Activated CD8-positive, alpha-beta memory T cell treated with anti-CD3 and anti-CD28 coated beads for 4 hours (primary cell): ENCODE measurements around the gene ECE1.

Experiments
- DNase-seq, 2 donors: peaks; one replicate each; pipeline ENCODE4 v3.0.0-alpha.2; 2020; ENCODE audit warnings: low read depth in 2 of 2

ECE1 gene

DNA sequence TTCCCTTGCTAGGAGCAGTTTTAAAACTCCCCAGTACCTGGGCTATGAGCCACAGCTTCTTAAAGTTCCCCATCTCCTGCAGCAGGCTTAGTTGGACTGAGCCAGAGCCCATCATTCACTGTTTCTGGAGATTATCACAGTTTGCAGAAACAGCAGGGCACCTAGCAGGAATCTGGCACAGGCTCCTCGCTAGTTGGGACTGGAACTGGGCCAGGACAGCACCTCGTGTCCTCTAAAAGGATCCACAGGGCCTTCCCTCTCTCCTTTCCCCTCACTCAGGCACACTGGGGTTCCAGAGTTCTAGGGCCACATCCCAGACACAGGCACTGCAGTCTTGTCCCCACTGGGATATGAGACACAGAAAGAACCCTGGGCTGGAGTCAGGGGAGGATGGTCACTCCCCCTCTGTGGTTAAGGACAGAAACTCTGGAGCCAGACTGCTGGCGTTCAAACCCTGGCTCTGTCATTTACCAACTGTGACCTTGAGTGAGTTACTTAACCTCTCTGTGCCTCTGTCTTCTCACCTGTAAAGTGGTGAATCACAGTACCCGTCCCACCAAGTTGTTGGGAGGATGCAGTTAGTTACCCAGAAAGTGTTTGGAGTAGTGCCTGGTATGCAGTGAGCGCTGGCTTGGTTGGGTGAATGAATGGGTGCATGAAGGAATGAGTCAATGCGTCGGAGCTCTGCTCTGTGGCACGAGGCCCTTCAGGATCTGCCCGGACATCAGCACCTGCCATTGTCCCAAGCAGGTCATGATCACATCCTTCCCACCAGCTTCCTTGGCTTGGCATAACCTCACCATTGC is 18.8 kb upstream of the ECE1 start:
- DNase-seq = no peak

DNA sequence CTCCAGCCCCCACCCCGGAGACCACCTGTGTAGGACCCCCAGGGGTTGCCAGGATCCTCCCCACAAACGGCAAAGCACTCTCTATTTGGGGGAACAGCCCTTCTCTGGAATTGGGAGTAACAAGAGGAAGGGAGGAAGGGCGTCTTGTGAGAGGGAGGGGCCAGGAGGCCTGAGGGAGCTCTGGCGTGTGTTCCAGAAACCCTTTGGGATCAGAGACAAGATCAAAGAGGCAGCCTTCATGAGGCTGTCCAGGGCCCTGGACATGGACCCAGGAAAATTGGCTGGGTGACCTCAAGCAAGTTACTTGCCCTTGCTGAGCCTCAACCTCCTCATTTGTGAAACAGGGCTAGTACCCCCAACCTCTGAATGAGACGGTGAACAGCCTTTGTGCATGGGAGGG is 18.1 kb upstream of the ECE1 start:
- no peak for DNase-seq

DNA sequence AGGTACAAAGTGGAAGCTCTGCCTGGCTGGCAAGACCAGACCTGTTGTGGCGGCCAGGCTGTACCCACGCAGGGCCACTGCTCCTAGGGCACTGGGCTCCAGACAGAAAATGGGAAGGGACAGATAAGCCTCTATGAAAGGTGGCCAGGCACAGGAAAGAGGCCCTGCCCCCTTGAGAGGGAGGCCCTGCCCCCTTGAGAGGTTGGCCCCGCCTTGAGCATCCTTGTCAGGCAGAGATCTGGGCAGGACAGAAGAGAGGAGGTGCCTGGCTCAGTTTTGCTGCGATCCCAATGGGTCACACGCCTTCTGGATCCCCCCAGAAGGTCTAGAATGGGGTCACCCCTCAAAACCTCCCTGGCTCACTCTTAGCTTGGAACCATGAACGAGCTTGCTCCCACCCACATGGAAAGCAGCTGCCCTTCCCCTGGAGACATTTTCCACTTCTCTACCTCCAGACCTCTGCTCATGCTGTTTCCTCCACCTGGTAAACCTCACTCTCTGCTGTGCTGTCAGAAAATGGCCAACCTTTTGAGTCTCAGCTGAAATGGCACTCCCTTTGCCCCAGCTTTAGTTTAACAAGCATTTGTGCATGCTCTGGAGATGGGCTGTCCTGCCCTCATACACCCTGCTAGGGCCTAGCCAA is 17.5 kb upstream of the ECE1 start:
- no peak for DNase-seq

DNA sequence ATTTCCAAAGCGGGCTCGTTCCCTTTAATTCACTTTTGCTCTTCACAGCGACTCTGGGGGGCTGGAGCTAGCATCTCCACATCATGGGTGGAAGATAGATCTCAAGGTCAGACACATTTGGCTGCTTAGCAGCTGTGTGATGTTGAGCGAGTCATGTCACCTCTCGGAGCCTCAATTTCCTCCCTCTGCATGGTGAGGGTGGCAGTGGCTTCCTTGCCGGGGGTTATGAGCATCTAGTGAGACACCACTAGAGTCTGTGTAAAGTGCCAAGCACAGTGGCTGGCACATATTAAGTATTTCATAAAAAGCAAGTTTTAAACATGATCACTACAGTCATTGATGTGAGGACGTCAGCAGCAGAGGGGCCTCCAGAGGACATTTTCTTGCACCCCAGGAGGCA is 16.9 kb upstream of the ECE1 start:
- DNase-seq = no peak

DNA sequence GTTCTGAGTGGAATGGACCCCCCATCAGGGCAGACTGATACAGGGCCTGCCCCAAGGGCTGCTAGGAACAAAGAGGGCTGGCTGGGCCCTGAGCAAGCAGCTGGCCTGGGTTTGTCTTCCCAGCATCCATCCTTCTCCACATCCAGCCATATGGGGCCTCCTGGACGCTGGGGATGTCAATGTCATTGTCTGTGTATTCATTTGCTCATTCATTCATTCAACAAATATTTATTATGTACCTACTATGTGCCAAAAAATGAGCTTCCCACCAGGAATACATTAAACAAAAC is 15.6 kb upstream of the ECE1 start:
- DNase-seq = no peak

DNA sequence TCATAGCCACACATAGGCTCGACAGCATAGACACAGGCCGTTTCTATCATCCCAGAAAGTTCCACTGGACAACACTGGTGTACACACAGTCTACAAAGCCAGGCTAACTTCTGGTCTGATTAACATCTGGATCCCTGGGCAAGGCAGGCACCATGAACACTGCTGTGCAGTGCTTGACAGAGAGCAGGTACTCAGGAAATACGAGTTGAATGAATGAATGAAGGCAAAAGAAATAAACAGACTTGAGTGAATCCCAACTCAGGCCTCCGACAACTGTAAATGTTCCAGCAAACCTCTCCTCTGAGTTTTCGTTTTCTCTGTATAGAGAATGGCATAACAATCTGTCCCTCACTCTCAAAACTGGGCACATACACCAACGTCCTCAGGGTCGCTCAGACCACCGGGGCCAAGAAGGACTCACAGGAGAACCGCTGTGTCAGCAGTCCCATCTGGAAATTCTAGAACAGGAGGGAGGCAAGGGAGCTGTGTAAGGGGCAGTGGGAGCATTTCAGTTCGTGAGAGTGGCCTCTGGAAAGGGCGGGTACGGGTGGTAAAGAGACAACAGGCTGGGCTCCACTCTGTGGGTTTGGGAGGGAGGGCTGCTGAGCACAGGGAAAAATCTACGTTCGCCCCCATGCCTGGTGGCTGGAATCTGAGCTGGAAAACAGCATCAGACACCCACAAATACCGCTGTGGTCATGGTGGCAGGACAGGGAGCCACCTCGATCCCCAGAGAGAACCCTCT is 15.1 kb upstream of the ECE1 start:
- DNase-seq = no peak

DNA sequence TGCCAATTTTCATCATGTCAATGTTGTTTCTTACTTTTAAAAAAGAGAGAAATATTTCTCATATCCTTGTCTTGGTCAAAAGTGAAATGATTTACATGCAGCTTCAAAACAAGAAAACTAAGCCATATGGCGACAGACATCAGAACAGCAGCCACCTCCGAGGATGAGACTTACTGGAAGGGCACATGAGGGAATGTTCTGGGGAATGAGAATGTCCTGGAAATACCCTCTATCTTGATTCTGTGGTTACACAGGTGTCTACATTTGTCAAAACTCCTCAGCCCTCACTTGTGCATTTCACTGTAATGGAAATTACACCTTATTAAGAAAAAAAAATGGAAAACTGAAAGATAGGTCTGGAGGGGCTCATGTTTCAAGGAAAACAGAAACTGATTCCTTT is 14.2 kb upstream of the ECE1 start:
- no peak for DNase-seq

DNA sequence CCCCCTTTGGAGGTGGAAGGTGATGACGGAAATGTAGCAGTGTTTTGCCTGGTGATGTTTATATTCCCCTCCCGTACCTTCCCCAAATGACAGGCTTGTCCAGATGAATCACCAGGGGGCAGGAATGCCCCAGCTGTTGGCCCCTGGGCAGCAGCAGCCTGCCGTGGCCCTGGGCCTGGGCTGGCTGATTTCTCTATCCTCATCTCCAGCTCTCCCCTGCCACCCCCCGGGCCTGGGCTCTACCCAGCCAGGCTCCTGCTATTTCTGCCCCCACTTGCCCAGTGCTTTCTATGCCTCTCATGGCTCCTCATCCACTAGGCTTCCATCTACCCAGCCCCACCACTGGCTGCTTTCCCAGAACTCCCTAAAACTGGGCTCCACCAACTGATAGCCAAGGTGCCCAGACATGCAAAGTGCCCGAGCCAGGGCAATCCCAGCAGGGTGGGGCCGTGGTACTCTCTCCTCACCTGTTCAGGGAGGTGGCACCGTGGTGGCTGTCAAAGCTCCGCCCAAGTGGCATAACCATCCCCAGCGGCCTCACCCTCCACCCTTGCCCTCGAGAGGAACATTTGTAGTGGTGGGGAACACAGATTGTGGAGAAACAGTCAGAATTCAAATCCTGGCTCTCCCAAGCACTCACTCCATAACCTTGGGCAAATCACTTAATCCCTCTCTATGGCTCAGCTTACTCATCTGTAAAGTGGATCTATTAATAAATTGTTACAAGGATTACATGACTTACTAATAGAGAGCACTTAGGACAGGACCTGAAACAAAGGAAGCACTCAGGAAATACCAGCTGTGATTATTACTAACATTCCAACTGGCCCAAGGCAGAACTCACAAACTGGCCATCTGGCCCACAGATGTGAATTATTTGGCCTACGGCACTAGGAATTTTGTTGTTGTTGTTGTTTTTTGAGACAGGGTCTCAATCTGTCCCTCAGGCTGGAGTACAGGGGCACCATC is 12.8 kb upstream of the ECE1 start:
- no peak for DNase-seq

DNA sequence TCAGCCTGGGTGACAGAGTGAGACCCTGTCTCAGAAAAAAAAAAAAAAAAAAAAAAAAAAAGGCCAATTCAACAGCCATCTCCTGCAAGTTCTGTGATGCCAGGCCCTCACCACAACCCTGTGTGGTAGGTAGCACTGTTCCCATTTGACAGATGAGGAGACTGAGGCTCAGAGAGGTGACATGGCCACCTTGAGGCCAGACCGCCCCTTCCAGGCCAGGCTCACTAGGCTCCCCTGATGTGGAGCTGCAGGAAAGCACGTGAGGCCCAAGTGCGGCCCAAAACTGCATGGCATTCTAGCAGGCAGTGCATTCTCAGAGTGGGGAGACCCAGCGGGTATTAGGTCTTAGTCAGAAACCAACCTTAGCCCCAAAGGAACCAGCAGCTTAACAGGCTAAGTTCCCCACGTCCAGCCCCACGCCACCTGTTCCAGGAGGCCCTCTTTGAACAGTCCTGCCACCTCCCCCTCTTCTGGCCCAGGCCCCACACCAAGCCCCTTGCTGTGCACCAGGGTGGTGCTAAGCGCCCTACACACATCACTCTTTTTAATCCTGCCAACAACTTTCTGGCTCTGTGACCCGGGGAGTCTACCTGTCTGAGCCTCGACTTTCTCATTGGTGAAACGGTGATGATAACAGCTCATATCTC is 11.7 kb upstream of the ECE1 start:
- no peak for DNase-seq

DNA sequence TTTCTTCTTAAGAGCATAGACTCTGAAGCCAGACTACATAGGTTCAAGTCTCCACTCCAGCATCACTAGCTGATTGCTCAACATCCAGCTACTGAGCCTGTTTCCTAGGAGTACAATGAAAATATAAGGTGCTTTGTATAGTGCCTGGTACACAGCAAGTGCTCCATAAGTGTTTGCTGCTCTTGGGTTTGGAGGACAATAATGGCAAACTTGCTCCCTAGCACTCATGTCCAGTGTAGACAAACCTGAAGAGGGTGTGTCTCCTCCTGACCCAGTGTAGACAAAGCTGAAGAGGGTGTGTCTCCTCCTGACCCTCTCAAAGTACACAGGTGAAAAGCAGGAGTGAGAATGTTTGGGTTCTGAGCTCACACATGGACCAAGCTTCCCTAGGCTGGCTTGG is 10.5 kb upstream of the ECE1 start:
- no peak for DNase-seq

DNA sequence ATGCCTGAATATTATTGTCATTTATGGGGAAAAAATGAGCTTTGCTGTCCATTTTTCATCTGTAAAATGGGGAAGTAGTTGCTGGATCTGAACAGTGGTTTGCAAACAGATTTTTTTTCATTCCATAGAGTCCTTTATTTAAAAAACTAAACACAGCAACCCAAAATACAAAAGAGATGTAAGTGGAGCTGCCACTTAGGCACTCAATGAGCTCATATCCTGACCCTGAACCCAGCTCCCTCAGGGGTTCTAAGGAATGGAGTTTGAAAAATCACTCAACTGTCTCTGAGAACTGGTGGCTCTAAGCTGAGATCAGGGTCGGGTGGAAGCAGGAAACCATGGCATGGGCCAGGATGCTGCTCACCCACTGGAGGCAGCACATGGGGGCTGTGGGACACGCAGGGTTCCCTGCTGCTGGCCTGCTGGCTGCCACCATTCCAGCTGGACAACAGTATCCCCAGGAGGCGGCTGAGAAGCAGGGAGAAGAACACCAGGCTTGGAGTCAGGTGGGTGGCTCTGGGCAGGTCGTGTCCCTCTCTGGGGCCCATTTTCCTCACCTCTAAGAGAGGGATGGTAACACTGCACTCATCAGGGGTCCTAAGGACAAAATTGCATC is 9.6 kb upstream of the ECE1 start:
- no peak for DNase-seq

DNA sequence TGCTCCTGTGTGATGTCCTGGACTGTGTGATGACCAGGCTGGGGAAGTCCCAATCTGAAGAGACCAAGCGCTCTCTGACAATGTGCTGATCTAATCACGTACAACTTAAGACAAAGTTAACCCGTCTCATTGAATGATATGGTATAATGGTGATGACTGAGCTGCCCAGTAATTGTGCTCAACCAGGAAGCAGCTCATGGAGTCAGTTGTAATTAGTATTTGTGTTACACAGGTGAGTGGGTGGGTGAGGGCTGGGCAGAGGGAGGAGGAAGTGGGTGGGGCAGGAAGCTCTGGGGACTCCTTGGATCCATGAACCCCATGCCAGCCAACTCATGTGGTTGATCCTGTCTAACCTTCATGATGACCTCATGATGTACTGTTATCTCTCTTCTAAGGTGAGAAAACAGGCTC is 8.7 kb upstream of the ECE1 start:
- no peak for DNase-seq

DNA sequence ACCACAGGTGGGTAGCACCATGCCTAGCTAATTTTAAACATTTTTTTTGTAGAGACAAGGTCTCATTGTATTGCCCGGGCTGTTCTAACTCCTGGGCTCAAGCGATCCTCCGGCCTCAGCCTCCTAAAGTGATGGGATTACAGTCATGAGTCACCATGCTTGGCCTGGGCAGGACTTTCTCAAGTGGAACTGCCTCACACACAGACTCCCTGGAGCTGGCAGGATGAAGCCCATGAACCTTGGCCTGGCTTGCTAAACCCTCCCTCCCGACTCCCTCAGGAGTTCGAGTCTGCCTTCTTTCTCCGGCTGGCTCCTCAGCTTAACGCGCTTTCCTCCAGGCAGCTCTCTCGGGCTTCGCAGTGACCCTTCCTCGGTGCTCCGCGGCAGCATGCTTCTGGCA is 7.7 kb upstream of the ECE1 start:
- no peak for DNase-seq

DNA sequence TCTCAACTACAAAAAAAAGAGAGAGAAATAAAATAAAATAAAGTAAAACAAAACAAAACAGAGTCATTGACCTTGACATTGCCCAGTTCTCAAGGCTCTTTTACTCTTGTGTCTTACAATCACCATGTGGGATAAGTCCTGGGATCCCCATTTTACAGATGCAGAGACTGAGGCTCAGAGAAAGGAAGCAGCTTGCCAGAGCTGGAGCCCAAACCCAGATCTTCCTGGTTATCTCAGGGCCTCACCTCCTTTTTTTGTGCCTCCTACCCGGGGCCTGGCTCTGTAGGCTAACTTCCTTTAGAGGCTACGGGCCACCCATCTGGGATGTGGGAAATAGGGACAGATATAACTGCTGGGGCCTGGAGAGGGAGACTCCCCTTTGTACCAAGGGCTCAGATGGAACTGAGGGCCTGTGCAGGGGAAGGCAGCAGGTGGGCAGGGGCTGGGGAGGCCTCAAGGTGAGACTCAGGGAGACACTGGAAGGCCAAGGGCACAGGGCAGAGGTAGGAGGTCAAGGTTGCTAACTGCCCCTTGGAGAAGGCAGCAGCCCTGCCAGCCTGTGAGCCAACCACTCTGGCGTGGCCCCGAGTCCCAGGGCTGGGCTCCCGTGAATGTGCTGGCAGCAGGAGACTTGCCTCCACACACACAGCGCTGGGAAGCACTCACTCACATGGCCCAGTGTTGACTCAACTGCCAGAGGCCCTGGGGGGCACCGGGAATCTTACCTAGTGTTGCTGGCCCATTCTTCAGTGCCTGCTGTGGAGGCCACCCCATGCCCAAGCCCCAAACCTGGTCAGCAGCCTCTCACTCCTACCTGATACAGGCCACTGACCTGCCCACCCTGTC is 6.5 kb upstream of the ECE1 start:
- DNase-seq = no peak

DNA sequence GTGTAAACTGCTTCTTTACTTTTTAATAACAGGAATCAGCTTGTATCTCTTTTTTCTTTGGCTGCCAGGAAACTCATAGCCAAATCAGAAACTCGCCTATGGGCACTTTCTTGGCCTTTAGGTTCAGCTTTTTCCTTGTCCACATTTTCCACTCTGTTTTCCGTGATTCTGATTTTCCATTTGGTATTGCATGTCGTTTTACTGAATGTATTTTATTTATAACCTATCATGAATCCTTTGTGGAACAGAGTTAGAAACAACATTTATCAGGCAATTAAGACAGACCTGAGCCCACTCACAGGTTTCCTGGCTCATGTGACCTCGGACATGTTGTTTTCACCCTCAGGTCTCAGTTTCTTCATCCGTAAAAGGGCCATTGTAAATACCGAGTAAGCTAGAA is 5.3 kb upstream of the ECE1 start:
- DNase-seq = no peak

DNA sequence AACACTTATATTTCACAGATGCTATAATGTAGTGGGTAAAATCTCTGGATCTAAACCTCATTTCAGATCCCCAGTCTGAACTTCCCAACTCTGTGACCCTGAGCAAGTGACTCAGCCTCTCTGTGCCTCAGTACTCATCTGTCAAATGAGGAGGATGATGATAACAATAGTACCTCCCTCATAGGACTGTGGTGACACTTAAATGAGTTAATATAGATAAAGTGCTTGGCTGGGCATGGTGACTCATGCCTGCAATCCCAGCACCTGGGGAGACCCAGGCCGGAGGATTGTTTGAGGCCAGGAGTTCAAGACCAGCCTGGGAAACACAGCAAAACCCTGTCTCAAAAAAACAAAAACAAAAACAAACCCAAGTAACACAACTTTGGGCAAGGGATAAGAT is 4.7 kb upstream of the ECE1 start:
- DNase-seq = peak in 1 of 2 donors; percentile 17

DNA sequence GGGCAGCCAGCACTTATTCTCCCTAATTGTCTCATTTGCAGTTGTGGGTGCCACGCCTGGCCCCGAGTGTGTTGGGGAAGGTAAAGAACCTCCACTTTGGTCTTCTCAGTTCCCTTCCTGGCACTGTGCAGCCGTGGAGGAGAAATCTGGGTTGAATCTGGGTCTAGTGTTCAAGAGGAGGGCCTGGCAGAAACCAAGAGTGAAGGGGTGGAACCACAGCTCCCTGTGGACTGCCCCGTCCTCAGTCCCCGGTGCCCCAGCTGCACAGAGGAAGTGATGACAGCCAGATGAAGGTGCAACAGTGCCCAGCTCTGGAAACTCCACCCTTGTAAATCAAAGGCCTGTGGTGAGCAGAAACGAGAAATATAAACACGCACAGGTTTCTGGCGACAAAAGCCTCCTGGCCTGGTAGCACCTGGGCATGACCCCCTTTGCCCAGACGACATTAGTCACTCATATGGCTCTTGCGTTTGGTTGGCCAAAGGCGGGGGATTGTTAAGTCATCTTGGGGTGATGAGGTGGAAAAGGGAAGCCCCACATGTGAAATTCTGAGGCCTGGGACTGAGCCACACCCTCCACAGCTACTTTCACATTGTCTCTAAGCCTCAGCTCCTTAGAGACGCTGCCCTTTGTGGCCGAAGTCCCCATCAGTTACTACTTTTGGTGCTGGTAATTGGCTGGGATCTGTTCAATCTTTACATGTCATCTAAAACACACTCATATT is 4.2 kb upstream of the ECE1 start:
- peak; percentile 70 to 82 for DNase-seq

DNA sequence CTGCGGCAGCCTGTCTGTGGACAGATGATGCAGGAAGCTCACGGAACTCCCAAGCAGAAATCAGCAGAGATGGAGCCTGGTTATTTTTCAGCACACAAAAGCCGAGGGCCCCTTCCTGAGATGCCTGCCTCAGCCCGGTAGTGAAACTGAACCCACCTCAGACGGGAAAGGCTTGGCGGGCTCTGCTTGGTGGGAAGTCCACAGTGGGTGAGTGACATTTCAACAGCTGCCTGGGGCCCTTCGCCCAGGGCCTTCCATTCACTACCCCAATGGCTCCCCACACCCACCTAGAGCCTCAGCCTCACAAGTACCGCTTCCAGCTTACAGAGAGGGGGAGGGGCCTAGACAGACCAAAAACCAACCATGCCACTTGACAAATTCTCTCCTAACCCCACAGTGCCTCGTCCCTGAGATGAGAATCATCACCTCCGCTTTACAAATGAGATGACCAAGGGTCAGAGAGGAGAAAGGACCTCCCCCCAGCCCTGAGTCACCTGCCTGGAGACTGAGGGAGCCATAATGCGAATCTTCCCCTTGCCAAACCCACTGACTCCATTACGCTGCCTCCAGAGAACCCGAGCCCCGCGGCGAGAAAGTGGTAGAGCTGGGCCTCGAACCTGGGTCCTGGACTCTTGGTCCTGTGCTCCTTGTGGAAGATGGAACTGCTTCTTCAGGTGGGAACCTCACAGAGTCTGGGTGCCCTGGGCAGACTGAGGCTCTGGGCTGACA is 3.4 kb upstream of the ECE1 start:
- DNase-seq = peak in 1 of 2 donors; percentile 42
